Epithelial cell of prostate (primary cell): Measurements from ENCODE around the gene NRXN3.

ENCODE experiments used
- DNase-seq: peaks from one replicate; pipeline ENCODE4 v3.0.0-alpha.2; 2011; ENCODE audit warnings: low read depth, low spot score
- H3K27ac ChIP-seq: fragments of 450-650 bp; 2 replicates; pipeline ENCODE4 v1.5.1; 2017; ENCODE audit warnings: mild to moderate bottlenecking

The NRXN3 gene

DNA sequence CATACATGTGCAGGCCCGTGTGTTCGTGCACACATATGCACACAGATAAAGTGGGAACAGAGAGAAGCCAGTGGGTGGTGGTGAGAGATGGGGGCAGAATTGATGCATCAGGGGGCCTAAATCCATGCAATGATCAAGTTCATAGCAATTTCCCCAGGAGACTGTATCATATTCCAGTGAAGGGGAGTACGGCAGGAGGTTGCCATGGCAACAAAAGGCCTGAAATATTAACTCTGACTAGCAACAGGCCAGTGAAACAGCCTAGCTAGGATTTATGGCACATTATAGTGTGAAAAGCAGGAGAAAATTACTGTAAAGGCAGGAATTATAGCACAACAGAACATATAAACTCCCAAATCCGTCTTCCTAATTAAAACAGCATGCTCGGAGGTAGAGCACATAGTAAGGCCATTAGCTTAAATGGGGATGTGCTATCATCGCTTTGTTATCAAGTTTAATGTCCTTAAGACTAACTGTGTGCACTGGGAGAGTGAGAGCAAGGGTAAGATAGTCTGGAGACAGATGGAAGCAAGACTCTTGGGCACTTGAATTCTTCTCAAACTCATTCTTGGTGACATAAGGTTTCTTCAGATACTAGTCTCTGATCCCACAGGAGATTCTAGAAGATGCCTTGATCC is 1234.8 kb downstream of the NRXN3 start:
- no peak for DNase-seq
- no peak overlapping the region for H3K27ac ChIP-seq

DNA sequence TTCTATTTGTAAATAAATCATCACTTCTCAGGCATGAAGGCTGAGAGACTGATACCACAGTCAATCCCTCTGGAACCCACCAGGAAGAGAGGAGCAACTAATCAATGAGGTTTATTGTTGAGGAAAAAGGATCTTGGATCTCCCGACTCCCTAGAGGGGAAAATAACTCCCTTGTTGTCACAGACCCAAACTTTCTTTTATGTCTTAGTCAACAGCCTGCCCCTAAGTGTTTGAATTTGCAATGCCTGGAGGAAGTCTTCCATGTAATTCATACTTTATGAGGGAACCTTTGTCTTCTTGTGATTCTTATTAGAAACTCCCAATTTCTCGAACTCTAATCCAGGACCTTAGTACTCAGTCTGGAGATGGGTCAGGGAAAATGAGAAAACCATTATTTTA is 1235.3 kb downstream of the NRXN3 start:
- no peak for DNase-seq
- no peak overlapping the region for H3K27ac ChIP-seq

DNA sequence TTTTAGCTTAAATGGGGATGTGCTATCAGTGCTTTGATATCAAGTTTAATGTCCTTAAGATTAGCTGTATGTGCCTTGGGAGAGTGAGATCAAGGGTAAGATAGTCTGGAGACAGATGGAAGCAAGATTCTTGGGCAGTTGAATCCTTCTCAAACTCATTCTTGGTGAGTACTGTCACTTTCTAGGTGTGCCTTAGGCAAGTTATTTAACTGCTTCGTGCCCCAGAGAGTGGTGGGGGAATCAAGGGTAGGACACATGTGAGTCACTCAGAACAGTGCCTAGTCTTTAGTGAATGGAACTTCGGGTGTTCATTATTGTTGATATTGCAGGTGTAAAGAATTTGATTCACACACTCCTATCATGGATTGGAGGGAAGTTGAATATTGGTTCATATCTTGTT is 1237.4 kb downstream of the NRXN3 start:
- DNase-seq, result no peak
- H3K27ac ChIP-seq, result no peak overlapping the region

DNA sequence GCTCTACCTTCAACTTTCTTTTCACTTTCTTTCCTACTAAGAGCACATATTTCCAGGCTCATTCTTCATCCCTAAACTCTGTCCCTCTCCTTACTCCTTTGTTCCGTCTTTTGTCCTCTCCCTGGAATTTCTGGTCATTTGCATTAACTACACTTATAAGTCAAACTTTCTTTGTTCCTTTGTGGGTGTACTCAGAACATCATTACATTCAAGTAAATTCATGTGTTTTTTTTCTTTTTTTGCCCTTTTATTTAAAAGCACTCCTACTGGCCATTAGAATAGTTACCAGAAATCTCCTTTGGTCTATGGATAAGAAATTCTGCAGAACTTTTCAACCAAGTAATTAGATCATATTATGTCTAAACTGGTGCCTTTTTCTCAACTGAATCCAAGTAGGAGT is 1238.5 kb downstream of the NRXN3 start:
- DNase-seq, result no peak

DNA sequence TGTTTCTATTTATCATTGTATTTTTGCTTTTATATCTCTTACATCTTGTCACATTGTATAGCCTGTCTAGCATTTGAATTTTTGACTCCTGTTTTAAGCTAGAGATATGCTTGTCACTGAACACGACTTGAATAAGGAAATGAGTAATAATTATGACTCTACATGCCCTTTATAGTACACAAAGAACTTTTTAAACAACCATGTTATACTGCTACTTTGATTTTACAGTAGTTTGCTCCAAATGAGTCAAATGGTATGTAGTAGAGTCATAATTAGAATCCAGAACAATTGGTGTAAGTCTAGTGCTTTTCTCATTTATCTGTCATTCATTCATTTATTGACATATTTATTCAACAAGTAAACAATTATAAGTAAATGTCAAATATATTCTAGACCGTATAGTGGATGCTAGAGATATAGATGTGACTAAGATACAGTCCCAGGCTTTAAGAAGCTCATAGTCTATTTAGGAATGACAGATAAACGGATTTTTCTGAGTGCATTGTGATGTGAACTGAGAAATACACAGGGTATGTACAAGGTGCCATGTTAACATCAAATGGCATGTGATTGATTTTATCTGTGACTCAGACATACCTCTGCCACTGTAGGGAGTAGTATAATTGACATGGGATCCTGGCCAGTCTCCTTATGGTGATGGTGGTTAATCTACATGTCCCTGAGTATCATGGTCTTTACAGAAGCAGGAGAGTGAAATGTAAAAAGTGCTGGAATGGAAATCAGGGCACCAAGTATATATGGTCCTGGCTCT is 1241.4 kb downstream of the NRXN3 start:
- no peak overlapping the region for H3K27ac ChIP-seq
- DNase-seq, result no peak

More for the DNA sequence above, 1238.5 kb downstream of the NRXN3 start:
- no peak overlapping the region for H3K27ac ChIP-seq

DNA sequence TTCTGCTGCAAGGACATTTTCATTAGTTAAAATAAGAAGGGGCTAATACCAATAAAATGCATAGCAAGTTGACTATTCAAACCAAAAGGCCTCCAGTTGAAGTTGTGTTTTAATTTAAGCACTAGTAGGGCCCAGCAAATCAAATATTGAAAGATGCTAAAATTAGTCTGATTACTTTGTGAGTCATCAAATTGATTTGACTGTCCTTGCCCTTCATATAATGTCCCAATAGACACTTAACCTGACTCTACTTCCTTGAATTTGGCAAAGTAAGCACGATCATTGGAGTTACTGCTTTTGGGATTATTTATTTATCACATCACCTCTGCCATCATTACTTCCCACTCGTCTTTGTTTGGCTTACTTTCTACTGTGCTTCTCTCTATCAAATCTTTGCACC is 1242.6 kb downstream of the NRXN3 start:
- DNase-seq, result no peak
- no peak overlapping the region for H3K27ac ChIP-seq

DNA sequence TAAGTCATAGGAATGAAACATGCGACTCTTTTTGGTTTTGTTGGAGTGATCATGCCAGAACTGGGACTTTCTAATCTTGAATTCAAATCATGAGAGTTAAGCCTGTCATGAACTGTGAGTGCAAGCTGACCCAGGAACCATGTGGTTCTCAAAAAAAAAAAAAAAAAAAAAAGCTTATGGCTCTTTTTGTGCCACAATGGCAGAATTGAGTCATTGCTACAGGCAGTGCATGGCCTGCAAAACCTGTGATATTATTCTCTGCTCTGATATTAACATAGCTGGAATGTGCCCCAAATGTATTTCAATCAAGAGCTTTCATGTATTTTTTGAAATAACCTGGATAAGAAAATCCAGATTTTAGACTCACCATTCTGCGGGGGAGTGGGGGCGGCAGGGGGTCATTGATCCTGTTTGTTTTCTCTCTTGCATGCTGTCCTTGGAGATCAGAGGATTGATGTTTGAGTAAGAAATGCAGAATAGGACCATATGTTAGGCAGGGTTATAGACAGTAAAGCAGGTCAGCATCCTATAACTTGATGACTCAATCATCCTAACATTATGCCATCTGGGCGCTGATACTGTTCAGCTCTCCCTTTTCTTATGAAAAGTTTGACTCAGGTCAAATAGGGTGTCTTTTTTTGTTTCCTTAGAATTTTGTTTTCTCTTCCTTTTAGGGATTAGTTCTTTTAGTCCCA is 1243.7 kb downstream of the NRXN3 start:
- no peak for DNase-seq
- no peak overlapping the region for H3K27ac ChIP-seq

DNA sequence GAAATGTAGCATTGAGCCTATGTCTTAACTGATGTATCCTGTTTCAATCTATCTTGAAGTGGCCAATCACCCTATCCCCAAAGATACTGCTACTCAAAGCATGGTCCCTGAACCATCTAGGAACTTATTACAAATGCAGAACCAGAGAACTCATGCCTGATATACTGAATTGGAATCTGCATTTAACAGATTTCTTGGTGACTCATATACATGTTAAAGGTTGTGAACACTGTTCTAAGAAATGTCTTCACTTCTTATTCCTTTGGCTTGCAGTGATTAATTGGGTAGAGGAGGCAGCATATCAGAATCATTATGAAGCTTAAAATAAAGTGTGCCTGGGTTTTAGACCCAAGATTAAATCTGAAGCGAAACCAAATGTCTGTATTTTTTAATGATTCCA is 1245.6 kb downstream of the NRXN3 start:
- DNase-seq, result no peak
- no peak overlapping the region for H3K27ac ChIP-seq

DNA sequence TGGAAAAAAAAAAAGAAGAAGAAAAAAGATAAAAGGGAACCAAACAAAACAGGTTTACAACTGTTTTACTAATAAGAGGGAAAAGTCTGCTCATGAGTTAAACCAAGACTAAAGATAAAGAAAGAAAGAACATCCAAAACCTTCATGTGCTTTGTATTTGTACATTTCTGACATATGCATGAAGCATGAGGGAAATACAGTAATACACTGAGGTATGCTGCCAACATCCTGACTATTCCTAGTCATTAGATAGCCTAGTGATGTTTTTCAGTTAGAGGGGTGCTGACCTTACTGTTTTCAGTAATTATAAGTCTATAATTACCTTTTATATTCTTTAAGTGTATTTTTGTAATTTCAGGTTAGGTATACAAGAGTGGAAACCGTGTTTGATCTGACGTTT is 1247.8 kb downstream of the NRXN3 start:
- no peak for DNase-seq
- H3K27ac ChIP-seq, result no peak overlapping the region

DNA sequence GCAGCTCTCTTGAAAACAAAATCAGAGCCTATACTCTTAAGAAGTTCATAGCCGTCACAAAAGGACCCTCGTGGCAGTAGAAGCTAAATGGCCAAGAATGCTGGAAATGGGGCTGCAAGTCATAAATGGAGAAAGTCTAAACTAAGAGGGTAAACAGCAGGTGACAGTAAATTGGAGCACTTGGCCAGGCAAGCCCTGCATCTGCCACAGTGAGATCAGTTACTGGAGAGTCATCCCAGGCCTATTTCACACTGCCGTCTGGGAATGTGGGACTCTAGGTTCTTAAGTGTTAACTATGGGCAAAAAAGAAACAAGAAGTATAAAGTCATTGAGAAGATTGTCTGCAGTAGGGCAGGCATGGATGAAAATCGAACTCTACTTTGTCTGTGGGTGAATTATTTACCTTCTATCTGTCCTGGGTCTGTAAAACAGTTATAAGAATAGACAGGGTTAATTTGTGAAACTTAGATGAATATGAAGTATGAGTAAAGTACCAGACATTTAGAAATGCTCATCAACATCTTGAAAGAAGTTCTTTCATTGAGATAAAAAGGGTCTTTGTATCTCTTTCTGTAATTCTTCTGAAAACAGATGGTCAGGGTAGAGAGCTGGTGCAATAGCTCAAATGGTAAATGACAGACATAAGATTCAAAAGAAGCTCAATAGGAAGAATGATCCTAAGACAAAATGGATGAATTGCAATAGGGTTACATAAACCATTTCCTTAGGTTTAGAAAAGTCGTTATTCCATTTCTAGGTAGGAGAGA is 1248.7 kb downstream of the NRXN3 start:
- no peak for DNase-seq
- no peak overlapping the region for H3K27ac ChIP-seq

DNA sequence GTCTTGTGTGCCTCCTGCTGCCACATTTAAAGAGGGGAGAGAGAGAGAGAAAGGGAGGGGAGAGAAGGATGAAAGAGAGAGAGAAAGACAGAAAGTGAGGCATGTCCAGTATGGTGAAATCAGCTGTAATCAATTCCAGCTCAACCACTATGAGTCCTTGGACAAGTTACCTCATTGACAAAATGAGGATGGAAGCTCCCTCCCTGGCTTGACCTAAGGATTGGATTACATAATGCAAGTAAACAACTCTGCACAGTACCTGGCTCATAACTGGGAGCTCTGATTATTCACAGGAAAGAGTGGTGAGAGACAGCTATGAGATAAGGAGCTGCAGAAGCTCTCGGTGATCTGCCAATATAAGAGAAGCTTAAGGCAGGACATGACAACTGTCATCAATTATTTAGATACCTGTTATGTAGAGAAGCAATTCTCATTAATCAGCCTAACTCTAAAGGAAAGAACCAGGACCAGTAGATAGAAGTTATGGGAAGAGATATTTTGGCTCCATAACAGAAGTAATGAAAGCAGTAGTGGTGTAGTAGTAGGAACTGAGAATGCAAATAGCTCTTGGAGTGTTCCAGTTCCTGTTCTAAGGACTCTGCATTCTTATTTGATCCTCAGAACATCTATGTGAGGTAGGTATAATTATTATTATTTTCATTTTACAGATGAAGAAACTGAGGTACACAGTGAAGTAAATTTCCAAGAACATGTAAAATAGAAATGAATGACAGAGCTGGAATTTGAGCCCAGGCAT is 1249.6 kb downstream of the NRXN3 start:
- DNase-seq, result no peak

DNA sequence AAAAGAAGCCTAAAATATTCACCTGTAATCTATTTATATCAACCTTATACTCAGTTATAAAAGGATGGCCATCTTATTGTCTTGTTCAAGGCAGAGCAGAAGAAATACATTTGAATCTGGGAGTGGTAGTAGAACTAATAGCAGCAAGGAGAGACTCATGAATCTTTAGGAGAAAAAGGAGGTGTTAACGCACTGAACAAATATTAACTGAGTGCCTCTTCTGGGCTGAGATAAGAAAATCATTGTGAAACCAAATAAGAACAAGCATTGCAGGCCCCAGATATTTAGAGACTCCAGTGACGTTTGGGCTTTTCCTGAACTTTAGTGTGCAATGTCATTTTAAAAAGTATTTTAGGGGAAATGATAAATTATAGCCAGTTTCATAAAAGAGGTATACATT is 1250.6 kb downstream of the NRXN3 start:
- H3K27ac ChIP-seq, result no peak overlapping the region
- DNase-seq, result no peak

More for the DNA sequence above, 1249.6 kb downstream of the NRXN3 start:
- no peak overlapping the region for H3K27ac ChIP-seq

DNA sequence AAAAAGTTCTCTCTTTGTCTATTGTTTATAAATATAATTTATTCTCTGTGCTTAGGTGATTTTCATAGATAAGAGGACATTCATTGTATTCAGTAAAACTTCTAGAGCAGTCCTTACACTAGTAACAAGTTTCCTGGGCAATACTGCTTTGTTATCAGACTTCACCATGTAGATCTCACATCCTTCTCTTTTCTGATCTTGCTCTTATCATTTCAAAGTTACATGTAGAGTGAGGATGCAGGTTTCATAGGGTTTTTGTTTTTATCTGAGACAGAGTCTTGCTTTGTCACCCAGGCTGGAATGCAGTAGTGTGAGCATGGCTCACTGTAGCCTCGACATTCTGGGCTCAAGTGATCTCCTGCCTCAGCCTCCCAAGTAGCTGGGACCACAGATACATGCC is 1251.6 kb downstream of the NRXN3 start:
- no peak for DNase-seq
- H3K27ac ChIP-seq, result no peak overlapping the region

DNA sequence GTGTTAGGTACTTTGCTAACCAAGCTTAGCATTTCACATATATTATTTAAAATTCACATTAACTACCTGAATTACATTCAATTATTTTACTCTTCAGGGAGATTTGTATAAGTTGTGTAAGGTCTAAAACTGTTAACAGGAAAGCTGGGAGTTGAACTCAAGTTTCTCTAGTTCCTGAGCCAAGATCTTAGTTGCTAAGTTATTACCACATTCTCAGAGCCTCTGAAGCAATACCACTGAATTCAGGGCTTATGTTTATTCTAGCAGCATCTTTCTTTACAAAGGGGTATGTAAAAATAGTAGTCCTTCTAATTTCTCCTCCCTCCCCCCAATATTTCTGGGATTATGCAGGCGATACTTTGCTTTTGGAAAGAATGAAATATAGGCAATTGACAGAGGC is 1254.3 kb downstream of the NRXN3 start:
- no peak overlapping the region for H3K27ac ChIP-seq
- DNase-seq, result no peak

DNA sequence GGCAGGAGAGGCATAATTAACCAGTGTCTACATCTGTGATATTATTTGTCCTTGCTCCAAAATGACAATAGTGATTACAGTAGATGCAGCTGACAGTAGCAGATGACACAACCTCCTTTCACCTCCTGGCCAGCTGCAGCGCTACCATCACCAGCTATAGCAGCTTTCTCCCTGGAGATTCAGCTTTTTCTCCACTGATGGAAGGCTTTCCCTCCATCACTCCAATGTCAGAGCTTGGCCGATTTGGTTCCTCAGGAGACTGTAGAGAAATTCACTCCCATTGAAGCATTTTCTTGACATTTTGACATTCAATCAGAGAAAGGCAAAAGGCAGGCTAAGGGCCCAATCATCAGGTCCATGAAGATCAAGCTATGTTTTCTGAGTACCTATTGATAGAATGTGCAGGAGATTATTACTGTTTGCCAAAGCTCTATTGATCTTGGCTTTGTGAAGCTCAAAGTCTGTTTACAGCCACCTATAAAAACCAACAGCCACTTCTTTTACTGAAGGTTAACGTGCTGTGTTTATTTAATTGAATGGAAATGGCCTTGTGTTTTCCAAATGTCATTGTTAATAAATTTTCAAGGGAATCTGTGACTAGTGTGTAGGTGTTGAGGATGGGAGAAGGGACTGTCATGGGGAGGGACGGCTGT is 1256.1 kb downstream of the NRXN3 start:
- DNase-seq, result no peak
- no peak overlapping the region for H3K27ac ChIP-seq

DNA sequence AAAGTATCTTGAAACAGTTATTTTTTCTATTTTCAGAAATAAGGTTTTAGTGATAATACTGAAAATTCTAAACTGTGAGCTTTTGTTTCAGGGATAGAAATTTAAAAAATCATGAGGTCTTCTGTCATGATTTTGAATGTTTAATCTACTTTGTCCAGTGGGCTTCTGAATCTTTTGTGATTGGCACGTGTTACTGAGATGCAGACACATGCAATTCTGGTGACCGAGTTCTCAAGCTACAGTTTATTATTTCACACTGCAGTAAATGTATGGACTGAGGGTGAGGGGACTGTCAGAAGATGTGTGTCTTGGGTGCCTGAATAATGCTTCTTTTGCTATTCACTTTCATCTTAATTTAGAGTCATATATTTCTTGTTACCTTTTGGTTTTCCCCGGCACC is 1262.5 kb downstream of the NRXN3 start:
- H3K27ac ChIP-seq, result no peak overlapping the region
- DNase-seq, result no peak

DNA sequence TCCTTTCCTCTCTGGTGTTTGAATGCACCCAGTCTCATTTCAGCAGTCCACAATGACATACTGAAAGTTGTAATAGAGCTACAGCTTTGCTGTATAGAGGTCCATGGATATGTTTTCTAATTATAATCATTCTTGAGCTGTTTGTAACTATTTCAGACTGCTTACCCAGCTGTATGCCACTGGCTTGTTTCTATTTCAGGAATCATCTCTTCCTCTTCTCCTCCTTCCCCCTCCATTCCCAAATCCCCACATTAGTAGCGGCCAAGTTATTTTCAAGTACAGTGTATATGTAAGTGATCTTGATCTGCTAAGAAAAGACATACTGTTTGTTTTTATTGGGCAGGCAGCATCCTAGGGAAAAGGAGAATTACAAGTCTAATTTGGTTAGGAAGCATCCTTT is 1266.2 kb downstream of the NRXN3 start:
- no peak overlapping the region for H3K27ac ChIP-seq
- DNase-seq, result no peak

DNA sequence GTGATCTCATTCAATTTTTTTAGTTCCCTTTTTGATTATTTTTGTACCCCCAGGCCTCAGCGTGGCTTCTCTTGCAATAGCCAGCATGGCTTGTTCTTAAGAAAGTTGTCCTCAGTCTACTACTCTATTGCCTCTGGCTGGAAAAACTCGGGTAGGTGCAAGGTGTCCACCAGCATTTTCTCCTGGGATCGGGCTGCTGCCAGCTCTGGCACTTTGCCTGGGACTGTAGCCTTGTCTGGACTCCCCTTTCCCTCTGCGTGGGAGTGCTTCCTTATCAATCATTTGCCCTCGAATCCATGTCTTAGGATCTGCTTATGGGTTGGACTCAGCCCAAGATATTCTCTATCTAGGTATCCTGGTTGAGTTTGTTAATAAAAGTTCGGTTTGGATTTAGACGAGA is 1267.8 kb downstream of the NRXN3 start:
- no peak for DNase-seq
- H3K27ac ChIP-seq, result no peak overlapping the region

DNA sequence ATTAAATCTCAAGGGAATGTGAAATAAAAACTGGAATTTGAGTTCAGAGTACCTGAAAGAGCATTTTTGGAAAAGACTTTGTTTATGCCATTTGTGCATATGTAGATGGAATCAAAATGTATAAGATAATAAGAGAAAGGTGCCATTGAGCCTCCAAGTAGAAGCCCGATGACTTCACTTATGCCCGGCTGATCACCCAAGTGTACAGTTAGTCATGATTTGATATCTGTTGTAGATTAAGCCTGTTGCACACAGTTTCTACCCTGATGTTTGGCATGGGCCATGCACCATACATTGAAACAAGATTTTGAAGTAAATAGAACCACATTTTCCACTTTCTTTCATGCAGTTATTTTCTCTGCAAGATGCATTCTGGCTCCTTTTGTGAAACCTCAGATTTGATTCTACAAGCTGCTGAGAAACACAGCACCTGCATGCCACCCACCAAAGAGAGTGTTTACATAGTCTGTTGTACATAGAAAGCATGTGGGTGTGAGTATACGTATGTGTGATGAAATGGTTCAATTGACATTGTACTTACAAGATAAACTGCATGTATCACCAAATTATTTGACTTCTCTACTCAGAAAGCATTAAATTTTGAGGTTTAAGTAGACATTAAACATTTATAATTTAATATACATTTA is 1268.6 kb downstream of the NRXN3 start:
- H3K27ac ChIP-seq, result no peak overlapping the region
- DNase-seq, result no peak
